ENCODE results near the gene TTBK2.

DNA sequence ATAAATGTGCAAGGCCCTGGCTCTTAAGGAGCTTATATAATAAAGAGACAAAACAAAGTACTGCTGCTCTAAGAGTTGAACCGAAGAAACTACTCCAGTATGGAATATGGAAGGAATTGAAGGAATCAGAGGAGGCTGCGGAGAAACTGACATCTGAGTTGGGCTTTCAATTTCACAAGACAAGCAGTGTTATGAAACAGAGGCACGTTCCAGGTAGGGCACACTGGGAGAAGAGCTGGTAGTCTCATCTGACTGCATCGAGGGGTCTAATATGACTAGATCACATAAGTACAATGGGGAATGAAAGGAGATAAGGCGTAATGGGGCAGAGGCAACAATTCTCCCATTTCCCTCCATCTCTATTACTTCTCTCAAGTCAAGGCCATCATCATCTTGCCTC, 115.3 kb downstream of the TTBK2 start:
- TF ChIP-seq, protein P1, sequence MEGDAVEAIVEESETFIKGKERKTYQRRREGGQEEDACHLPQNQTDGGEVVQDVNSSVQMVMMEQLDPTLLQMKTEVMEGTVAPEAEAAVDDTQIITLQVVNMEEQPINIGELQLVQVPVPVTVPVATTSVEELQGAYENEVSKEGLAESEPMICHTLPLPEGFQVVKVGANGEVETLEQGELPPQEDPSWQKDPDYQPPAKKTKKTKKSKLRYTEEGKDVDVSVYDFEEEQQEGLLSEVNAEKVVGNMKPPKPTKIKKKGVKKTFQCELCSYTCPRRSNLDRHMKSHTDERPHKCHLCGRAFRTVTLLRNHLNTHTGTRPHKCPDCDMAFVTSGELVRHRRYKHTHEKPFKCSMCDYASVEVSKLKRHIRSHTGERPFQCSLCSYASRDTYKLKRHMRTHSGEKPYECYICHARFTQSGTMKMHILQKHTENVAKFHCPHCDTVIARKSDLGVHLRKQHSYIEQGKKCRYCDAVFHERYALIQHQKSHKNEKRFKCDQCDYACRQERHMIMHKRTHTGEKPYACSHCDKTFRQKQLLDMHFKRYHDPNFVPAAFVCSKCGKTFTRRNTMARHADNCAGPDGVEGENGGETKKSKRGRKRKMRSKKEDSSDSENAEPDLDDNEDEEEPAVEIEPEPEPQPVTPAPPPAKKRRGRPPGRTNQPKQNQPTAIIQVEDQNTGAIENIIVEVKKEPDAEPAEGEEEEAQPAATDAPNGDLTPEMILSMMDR (IDR thresholded peaks at IDR 0.05; ENCODE audit: low read length), result no peak
- TF ChIP-seq EZH2 (IDR thresholded peaks at IDR 0.05; ENCODE audit: borderline replicate concordance, low read length), result no peak
